GM04503 (cell line): ENCODE measurements around the gene NEK10.
"Not testable (repeated sequence)": the region's sequence is repeated elsewhere in the genome, so short reads cannot be mapped to it uniquely, and the experiment has no call there.

Experiments
- DNase-seq: peaks from one replicate; pipeline ENCODE4 v3.0.0-alpha.2; 2012; ENCODE audit warnings: low read depth

The NEK10 gene

DNA sequence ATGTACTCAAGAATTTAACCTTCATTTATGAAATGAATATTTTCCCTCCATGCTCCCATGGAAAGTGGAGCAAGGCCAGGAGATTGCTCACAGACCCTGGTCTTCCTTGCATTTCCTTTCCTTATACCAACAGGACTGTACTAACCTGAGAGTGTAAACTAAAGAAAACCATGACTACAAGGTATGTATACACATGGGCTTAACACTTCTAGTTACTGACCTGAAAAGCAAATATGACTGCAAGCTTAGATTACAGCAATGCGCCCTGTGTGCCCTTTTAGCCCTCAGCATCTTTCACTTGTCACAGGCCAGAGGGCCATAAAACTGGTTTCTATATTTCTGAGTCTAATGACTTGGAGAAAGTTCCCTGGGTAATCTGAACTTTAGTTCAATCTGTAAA, 52.1 kb downstream of the NEK10 start:
- DNase-seq, result no peak

DNA sequence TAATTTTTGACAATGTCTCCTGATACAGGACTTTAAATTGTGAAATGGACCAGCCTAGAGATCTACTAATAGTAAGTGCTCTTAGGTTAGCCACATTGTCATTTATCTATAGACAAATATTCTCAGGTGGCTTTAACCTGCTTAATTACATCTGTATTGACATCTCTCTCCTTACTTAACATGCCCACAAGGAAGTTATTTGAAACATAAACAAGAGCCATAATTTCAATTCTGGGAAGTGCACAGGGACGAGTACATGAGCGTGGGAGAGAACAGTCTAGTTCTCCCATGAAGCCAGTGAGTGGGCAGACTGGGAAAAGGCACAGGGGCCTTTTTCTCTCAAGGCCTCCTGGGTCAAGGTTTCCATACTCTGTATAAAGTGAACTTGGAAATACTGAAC, 54.2 kb downstream of the NEK10 start:
- no peak for DNase-seq

DNA sequence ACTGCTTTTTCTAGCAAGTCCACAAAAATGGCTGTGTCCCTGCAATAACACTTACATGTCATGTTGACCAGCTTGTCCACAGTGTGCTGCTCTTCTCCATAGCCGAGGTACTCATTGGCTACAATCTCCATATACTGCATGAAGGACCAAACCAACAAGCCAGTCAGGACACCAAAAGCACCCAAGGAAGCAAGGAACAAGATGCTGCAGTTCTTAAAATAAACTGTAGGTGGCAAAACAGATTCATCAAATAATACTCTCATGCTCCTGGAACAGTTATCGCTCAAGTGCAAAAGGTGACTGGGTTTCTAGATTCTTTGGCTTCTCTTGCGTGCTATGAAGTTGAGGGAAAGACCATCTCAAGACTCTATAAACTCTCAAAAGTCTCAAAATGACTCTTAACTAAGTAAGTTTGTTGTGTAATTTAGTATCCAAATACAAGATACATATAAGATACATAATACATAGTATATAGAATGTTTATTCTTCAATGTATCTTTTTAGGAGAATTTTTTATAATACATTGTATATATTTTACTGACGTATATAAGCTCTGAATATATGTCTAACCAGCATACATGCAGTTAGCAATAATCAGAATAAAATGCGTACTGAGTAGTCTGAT, 57.0 kb downstream of the NEK10 start:
- peak; percentile 46 for DNase-seq

DNA sequence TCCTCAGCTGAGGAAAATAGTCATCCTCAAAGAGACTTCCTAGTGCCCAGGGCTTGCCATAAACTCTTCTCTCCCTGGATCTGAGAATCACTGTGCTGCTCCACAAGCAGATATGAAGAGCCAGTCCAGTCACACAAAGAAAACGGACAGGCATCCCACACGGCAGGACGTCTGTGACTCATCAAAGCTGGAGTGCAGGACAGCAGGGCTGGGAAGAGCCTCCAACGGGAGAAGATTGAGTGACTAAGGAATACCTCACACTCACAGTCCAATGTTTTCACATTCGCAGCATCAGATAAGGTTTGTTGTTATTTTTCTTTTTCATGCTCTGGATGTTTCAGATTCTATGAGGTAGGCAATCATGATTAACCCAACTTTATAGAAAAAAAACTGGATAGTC, 57.8 kb downstream of the NEK10 start:
- peak; percentile 89 for DNase-seq

DNA sequence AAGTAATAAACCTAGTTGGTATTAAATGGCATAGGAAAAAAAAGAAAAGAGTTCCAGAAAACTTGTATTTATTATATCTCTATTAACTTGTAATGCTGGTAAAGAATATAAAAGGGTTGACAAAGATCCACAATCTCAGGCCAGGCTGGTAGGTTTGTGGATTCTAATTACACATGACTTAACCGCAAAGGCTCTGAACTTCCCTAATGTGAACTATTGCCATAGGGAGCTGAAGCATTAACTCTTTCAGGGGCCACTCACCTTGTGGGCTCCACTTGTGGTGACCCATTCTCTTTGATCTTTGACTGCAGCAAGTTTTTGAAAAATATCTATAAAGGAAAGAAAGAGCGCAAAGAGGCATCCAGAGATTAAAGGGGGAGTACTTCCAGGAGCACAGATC, 58.5 kb downstream of the NEK10 start:
- DNase-seq, result no peak

DNA sequence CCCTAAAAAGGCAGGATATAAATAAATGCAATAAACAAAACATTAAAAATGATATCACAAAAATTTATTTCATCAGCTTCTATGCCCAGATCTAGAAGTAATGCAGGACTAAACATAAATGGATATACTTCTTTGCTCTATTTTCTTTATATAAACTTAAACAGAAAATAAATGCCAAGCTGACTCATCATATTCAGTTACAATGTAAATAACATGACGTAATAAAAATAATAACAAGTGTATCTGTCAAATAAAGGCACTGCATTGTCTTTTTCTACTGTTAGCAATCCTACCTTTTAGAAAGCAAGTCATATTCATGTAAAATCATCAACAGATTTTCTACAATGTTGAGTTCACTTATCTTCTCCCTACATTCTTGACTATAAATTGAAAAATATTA, 61.6 kb downstream of the NEK10 start:
- DNase-seq, result no peak

DNA sequence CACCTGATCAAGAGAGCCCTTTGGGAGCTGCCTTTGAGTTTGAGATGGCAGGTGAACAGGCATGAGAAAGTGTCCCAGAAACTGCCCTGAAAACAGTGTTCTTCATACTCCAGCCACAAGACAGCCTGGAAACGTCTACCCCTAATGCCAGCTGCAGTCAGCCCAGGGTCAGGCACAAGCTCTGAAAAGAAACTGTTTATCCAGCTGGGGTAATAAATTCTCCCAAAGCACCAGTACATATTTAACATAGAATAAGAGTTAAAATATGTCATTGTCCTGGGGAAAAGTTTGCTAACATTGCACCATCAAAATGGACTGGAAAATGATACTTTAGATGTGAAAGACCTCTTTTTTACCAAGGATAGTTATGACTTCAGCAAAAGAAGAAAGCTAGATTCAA, 66.3 kb downstream of the NEK10 start:
- no peak for DNase-seq

DNA sequence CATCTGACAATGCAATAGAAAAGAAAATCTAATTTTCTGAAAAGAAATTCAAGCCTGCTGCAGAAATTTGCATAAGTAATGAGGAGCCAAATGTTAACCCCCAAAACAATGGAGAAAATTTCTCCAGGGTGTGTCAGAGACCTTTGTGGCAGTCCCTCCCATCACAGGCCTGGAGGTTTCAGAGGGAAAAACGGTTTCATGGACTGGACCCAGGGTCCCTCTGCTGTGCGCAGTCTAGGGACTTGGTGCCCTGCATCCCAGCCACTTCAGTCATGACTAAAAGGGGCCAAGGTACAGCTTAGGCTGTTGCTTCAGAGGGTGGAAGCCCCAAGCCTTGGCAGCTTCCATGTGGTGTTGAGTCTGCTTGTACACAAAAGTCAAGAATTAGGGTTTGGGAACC, 70.2 kb downstream of the NEK10 start:
- DNase-seq, result not testable (repeated sequence)

DNA sequence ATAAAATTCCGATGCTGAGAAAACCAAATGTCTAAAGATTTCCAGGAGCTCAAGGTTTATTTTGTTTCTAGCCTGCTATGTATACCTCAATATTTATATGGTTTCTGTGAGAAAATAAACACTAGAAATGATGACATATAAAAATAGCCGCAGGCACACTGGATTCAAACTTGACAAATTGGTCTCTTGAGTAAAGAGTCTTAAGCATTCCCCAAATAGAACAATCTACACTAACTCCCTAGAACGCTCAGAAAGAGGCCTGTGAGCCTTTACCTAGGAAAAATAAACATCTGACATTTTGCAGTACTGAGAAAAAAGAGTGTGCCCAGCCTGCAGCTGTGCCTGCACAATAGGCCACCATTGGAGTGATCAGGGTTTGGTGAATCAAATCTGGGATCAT, 75.2 kb downstream of the NEK10 start:
- DNase-seq, result no peak

DNA sequence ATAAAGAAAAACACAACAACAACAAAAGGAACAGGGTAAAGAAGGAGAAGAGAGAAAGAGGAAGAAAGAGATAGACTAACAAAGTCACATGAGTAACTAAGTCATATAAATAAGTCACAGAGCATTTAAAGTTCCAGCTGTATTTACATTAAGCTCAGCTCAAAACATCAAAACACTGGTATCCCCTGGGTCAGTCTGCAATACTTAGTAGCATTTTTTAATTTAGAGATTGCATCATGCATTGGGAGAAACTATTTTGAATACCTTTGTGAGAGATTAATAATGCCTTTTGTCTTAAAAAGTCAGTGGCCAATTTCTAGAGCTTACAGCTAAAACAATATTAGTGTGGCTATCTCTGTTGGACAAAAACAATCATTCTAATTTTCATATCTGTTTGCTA, 78.4 kb downstream of the NEK10 start:
- no peak for DNase-seq

DNA sequence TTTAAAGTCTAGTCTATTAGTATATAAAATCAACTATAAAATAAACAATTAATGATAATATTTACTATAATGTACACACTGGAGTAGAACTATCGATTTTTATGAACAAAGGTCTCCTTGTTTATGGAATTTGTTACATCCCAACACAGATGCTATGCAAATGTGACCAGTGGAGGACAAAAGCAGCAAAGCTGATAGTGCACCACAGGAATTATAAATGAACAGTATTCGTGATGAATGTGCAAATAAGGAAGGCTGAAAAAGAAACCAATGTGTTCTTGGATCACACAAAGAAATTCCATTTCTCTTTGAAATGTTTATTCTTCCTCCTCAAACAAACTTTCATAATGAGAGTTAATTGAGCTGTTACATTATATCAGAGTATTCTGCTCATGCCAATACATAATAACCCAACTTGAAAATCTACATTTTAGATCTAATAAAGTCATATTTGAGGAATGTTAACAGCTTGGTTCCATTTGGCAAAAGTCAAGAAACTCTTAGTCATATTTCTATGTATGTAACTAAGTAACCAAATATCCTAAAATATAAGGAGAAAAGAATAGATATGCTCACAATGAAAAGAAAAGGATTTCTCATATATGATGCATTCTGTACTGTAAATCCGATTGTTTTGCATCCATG, 79.3 kb downstream of the NEK10 start:
- peak; percentile 21 for DNase-seq

DNA sequence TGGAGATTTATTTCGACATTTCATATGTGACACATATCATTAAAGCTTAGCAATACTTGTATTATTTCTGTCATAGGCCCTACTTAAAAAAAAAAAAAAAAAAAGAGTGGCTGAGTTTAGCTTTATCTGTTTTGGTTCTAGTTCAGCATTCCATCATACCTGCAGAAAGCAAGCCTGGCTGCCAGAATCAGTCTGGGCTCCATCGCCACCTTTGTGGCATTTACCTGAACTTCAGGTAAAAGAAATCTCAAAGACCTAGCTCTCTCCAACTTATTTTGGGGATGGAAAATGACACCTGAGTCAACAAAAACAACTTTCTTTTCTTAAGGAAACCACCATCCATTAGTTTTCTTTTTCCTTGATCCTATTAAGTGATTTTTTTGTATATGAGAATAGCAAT, 82.1 kb downstream of the NEK10 start:
- no peak for DNase-seq

DNA sequence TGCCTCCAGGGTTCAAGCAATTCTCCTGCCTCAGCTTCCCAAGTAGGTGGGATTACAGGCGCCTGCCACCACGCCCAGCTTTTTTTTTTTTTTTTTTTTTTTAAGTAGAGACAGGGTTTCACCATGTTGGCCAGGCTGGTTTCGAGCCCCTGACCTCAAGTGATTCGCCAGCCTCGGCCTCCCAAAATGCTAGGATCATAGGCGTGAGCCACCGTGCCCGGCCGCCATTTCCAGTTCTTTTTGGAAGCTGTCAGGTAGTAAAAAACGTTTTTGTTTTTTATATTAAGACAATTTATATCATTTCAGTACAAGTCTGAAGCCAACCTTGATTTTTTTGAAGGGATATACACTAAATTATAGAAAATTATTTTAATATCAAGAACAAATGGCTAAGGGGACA, 82.7 kb downstream of the NEK10 start:
- not testable (repeated sequence) for DNase-seq

DNA sequence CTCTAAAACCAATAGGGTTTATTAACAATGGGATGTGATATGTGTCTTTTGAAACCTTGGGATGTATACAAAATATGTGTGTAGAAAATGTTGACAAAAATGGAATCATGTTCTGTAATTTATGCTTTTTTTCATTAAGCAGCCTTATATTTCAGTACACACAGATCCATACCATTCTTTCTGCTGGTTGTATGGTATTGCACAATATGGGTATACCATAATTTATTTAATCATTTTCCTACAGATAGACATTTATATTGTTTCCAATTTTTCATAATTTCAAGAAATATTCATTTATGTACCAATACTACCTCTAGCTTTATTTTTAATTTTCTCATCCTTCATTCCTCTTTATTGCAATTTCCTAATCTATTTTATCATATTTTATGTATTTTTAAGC, 83.5 kb downstream of the NEK10 start:
- DNase-seq, result no peak

DNA sequence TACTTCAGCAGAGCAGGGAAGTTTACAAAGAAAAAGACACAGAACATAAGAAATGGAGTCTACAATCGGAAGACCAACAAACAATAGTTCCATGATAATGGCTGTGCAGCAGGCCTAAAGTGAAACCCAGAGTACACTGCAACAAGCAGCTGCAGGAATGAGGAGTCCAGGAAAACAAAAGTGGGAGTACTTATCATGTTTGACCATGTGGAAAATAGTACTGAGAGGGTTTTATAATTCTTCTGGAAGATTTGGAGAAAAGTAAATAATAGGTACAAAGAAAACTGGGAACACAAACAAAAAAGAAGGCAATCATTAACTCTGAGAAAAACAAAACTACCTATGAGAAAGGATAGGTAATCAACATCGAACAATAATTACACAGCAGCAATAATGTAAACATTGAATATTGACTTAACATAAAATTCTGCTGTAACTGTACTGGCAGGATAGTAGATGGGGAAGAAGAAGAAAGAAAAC, 87.5 kb downstream of the NEK10 start:
- no peak for DNase-seq

DNA sequence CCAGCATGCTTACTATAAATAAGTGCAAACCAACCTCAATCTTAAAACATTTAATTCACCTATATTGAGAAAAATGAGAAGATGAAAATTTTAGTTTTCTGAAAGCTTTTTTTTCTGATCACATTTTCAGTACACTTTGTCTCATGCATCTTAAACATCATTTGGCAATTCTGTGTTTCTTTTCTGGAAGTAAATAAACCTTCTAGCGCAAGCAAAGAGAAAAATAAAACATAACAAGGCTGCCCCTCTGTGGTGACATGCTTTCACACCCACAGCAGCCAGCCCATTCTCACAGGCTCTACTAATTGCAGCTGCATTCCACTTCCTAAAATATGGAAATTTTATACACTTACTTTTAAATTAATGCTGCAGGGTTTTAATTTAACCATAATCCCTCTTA, 90.1 kb downstream of the NEK10 start:
- DNase-seq, result no peak

DNA sequence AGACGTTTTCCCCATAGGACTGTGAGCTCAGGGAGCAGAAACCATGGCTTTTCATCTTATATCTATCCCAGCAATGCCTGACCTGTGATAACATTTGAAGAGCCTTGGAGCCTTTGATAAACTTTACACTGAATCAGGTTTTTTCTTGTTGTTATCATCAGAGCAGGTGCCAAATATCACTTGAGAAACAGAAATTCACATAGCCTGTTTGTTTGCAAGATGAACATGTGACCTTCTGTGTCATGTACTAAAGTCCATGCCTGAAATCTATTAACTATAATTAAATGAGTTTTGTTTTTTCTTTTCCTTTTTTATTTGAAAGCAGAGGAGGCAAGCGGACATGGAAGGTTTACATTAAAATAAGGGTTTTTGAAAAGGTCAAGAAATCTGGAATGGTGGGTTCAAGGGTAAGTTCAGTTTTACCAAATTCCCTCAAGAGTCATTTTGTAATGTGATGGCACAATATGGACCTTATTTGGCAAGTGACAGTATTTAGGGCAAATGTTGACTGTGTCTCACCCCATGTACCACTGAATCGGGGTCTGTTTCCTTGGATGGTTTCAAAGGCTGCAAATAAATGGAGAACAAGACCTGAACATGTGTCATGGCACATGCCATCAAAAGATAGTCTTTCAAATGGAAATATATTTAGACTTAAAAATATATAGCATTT, 90.7 kb downstream of the NEK10 start:
- no peak for DNase-seq

DNA sequence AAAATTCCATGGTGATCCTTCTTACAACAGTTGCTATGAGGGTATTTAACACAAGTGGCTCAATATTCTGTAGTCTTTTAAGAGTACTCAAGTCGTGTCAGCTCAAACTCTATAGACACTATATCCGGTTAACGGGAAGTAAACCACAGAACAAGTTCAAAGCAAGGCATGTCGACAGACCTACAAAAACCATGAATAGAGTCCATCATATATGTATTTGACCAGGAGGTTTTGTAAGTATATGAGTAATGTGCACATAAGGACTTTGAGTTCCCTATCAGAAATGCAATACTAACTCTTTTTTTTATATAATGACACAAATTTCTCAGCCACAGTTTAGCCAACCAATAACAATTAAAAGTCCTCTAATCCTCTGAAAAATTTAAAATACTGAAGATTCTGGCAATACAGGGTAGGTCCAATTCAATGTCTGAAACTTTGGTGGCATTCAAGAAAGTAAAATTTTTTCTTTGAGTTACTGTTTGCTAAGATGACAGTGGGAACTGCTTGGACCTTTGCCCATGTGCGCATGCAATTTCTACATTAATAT, 93.7 kb downstream of the NEK10 start:
- DNase-seq, result no peak

DNA sequence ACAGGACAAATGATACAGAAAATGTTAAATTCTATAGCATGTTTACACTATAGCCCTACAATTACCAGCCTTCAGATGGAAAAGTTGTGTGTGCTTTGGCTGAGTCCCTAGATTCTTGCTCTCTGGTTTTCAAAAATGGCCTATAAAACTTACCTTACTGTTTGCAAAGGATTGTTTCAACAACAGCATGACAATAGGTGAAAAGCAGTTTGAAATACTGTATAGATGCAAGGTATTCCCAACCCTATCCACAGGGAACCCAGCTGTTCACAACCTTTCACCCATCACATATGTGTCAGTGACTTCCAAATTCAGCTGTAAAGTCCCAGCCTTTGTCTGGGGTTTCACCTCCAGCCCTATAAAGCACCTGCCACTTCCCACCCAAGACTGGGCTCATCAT, 97.3 kb downstream of the NEK10 start:
- no peak for DNase-seq

DNA sequence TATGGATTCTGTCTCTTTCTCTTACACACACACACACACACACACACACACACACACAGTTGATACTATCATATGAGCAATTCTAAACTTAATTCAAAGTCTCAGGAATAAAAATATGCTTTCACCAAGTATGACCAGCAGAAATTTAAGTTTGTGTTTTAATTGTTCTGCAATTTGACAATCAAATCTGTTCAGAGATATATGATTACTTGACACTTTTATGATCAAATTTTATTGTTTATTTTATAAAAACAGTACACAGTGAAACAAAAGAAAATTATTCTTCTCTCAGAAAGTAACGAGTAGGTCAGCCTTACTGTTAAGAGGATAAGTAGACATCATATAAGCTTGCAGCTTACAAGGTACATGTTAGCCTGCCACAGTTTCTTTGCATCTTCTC, 114.3 kb downstream of the NEK10 start:
- no peak for DNase-seq

DNA sequence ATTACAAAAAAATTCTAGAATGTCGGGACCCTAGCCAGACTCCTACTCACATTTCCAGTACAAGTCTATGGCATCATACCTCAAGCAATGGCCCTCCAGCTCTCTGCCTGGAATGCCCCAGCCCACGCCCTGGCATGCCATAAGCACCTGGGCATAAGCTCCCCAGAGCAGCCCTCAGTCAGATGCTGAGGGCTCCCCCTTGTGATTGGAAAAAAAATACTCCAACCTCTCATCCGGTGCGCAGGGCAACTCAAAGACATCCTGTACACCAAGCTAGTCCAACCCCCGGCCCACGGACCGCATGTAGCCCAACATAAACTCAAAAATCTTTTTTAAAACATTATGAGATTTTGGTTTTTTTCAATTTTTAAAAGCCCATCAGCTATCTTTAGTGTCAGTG, 115.4 kb downstream of the NEK10 start:
- no peak for DNase-seq

DNA sequence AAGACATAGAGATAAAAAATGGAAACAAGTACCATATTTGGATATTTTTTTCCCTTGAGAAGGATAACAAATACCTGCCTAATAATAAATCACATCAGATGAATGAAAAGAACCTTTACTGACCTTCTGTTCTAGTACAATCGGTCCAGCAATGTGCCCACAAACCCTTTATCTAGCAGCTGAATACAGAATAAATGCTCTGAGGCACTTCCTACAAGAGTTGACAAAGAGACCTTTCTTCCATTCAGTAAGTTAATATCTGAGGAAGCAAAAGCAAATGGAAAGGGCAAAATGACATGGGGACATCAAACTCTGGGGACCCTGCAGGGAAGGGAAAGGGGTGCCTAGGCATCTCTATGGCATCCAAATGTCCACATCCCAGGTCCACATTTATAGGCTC, 115.8 kb downstream of the NEK10 start:
- DNase-seq, result no peak

DNA sequence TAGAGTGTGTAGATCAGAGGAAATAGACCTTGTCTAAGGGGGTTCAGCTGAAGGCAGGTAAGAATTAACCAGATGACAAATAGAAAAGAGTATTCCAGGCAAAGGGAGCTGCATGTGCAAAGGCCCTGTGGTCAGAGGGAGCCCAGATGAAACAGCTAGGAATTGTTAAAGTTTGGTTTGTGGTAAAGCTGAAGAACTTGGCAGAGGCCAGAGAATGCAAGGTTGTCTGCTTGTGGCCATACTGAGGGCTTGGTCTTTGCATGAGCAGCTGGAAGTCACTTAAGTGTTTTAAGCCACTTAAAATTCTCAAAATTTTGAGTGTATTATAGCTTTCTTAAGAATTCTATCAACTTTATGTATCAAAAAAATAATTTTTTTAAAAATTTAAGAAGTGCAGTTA, 116.5 kb downstream of the NEK10 start:
- DNase-seq, result no peak
